ENCODE results near the gene PDXK.
A peak's percentile ranks its signal among the peaks of the same experiment; 100 is the strongest.
"Not testable (repeated sequence)": the region's sequence is repeated elsewhere in the genome, so short reads cannot be mapped to it uniquely, and the experiment has no call there.

PDXK gene

GRCh38 chr21:43697758-43698643 is 20.9 kb upstream of the PDXK start:
- DNase-seq = no peak

DNA sequence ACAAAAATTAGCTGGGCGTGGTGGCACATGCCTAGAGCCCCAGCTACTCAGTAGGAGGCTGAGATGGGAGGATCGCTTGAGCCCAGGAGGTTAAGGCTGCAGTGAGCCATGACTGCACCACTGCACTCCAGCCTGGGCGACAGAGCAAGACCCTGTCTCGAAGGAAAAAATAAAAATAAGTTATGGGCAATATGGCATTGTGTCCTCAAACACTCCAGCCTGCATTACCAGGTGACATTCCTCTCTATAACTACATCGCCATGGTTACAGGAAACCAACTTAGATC is 19.5 kb upstream of the PDXK start:
- DNase-seq = not testable (repeated sequence)

DNA sequence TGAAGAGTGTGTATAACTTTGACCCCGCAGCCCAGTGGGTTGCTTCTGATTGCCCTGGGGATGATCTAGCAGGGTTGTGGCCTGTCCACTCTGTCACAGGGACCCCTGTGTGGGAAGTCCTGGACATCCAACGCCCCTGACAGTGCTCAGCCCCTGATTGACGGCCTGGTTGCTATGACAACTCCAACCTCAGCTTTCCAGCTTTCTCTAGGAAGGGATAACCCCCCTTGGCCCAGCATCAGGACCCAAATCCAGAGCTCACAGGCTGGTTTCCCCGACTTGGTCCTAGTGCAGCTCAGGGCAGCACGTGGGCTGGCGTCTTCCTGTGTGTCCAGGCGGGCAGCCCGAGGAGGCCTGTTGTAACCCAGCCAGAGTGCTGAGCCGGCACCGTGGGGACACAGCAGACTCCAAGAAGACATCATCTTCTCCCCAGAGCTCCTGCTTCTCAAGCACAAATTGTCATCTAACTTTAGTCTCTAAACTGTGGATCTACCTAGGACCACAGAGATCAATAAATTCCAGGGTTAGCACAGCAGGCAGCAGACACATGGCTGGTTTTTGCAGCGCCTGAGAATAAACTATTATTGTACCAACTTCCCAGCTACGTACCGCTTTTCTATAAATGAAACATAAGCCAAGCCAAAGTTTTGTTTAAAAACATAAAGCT is 18.9 kb upstream of the PDXK start:
- no peak for DNase-seq

DNA sequence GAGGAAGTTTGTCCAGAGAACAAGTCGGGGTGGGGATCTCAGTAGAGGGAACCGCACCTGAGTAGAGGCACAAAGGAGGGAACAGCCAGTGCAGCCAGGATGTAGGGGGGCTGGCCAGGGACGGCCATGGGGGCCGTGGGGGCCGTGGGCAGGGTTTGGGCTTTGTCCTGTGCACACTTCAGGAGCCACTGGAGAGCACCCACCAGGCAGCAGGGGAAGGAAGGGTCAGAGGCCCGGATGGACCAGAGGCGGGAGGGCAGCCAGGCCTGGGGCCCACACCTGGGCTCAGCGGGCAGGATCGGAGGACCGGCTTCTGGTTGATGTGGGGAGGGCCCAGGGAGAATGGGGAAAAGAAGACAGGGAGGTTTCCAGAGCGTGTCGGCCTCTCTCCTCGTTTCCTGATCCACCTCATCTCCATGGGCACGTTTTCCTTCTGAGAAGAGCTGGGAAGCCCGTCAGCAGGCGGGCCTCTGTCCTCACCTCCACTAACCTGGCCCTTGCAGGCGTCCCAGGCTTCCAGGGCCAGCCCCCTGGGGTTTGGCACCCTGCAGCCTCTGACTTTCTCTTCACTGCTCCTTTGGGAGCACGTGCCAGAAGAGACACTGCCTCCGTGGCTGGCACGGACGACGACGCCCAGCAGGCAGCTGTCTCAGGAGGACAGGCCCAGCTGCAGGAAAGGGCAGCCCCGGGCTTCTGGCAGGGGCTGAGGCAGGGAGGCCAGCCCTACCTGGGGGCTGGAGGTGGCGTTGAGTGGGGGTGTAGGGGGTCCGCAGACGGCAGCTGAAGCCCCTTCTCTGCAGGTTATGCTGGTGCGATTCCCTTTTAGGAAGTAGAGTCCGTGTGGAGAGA is 16.8 kb upstream of the PDXK start:
- DNase-seq = no peak

GRCh38 chr21:43702785-43703034 is 16.2 kb upstream of the PDXK start:
- no peak for DNase-seq

- peak; percentile 65 for DNase-seq
Measured at GRCh38 chr21:43703035-43703880, 15.7 kb upstream of the PDXK start.

GRCh38 chr21:43707462-43707861 is 11.5 kb upstream of the PDXK start:
- DNase-seq = no peak

- DNase-seq = no peak
Measured at GRCh38 chr21:43708745-43709381, 10.1 kb upstream of the PDXK start.

GRCh38 chr21:43712268-43712942 is 6.5 kb upstream of the PDXK start:
- DNase-seq = no peak

- DNase-seq = not testable (repeated sequence)
Measured at GRCh38 chr21:43713123-43713522, 5.8 kb upstream of the PDXK start.

- DNase-seq = peak; percentile 80
Measured at GRCh38 chr21:43716376-43717165, 2.4 kb upstream of the PDXK start.

- DNase-seq = peak; percentile 36
Measured at GRCh38 chr21:43717166-43717853, 1.6 kb upstream of the PDXK start.

DNA sequence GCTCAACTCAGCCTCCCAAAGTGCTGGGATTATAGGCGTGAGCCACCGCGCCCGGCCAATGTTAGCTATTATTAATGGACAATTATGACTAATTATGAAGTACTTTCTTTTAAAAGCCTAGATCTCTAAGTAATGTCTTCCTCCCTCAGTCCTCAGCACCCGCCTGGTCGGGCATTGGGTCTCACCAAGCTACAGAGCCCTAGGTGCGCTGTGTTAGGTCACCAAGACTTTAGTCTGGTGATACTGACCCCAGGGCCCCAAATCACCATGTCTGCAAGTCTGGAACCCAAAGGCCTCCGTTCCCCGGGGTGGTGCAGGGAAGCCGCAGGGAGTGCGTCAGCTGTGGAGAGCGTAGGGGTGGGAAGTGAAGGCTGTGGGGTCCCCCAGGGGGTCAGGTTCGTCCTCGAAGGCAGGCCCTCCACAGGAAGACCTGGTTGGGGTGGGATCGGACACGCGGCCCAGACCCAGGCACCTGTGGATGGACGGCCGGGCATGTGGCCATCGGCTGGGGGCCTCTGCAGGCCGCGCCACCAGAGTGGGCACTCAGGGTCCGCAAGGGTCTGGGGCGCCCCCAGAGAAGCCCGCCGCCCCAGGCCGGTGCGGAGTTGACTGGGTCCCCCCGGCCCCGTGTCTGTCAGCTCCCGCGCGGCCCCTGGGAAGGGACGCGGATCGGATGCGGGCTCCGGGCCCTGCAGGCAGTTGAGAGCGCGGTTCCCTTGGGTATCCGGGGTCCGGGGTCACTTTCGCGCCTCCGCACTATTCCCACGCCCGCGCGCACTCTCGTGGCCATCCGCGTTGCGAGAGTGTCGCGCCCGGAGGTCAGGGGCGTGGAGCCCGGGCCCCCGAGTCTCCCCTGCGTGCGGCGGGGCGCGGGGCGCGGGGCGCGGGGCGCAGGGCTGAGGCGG is 710 bp upstream of the PDXK start:
- DNase-seq = no peak

DNA sequence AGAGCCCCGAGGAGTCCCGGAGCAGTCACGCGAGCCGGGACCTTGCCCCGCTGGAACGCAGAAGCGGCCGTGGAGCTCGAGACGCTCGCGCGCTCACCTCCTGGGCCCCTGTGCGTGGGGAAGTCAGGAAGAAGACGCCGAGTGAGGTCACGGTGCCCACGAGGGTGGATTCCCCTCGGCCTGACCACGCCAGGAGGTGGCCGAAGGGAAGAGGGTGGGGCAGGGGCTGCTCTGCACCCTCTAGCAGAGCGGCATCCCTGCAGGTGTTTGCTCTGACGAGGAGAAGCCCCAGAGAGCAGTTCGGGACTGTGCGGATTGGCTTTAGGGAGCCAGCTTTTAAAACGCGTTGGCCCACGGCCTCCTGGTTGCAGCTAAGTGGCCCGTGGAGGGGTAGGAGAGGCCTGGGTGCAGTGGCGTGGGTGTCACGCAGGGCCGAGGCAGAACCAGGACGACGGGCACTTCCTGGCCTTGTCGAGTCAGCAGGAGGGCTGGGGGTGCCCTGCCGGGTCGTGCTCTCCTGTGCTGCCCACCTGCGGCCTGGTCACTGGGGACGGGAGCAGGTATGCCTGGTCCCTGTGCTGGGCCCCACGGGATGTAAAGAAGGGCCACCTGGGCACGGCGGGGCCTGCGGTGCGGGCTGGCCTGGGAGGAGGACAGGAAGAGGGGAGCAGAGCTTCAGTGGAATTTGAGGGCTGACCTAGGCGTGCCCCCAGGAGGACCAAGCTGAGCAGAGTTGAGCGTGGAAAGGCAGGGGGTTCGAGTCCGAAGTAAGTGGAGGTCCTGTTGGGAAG is 1.0 kb downstream of the PDXK start:
- peak; percentile 7 for DNase-seq

DNA sequence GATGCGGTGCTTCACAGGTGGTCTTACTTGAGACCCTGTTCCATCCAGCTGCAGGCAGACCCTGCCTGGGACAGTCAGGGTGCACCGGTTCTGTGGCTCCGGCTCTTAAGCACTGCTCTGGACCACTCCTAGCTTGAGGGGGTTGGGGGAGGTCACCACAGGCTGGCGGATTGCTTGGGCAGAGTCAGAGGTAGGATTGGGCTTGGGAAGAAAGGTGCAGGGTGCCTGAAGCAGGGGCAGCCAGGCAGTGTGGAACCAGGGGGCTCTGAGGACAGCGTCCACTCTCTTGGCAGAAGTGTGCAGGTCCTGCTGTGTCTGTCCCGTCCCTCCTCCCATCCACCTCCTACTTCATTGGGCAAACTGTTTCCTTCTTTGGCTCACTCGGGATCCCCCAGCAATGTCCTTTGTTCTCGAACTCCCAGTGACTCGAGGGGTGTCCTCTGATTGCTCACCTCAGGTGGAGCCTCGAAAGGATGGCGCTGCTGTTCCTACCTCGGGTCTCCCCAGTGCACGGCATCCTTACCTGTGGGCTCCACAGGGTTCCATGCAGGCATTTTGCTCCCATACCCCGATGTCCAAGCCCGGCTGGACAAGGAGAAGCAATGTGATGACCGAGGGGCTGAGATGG is 1.7 kb downstream of the PDXK start:
- no peak for DNase-seq

- DNase-seq = no peak
Measured at GRCh38 chr21:43721206-43721605, 2.3 kb downstream of the PDXK start.

GRCh38 chr21:43721939-43722338 is 3.0 kb downstream of the PDXK start:
- no peak for DNase-seq

GRCh38 chr21:43723648-43724047 is 4.7 kb downstream of the PDXK start:
- no peak for DNase-seq
